TTC549 (cell line): Measurements from ENCODE around the gene ZNF792.
"Not testable (repeated sequence)": the region's sequence is repeated elsewhere in the genome, so short reads cannot be mapped to it uniquely, and the experiment has no call there.

Source experiments
- FAIRE-seq: peaks from 2 replicates; lab custom pipeline; 2012; peaks lifted over from hg19 to GRCh38; lab: Jason Lieb, UNC

Gene ZNF792

DNA sequence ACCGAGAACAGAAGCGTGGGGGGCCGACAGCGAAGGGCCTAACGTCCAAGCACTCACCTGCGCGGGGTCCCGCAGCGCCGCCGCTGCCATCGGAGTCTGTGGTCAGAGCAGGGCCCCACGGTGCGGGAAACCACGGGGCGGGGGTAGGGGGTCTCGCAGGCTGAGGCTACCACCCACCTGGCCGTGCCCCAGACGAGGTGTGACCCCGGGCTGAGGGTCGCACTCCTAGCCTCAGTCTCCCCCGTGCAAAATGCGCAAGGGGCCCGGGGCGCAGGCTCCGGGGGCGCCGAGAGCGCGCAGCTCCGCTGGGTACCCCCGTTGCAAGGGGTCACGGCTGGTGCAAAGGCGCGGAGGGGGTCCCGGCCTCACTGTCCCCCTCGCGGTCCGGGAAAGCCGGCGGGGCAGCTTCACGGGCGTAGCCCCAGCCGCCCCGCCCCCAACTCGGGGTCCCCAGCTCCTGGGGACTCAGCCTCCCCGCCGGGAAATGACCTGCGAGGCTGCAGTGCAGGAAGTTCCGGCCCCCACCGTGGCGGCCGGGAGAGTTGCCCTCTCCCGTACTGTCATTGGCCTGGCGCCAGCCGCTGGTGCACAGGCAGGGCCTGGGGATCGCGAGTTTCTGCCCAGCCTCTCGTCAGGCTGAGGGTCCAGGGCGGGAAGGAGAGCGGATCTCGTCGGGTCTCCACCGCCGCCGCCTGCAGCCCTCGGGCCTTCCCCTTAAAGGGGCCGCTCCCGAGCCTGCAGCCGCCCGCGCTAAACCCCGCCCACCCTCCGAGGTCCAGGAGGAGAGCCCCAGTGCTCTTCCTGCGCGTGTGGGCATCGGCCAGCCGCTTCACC, at the start of gene ZNF792:
Gene ZNF792 (minus strand): TSS at position 657 of the 834 bp plus-strand sequence. CDS start 567 bp downstream, at position 90.
- no peak for FAIRE-seq

DNA sequence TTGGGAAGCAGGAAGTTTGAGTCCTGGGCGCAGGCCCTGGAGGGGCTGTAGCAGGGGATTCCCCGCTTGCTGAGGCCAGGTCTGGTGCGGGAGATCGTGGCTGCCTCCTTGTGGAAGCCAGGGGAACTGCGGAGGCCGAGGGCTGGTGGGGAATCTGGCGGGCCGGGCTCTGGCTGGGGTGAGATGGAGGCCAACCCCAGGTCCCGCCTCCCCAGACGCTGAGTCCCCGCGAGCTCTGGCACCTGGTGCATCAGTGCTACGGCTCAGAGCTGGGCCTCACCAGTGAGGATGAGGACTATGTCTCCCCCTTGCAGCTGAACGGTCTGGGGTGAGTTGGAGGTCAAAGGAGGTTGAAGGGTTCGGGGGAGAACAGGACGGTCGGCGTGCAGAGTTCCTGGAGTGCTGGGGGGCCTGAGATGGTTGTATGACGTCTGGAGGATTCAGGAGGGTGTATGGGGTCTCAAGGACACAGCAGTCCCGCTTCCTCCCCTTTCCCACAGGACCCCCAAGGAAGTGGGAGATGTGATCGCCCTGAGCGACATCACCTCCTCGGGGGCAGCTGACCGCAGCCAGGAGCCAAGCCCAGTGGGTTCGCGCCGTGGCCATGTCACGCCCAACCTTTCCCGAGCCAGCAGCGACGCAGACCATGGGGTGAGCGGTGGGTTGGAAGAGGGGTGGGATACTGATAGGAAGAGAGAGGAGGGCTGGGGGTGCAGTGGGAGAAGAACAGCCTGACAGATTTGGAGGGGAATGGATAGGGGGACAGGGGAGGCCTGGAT, 49.2 kb upstream of the ZNF792 start:
- FAIRE-seq, result no peak

DNA sequence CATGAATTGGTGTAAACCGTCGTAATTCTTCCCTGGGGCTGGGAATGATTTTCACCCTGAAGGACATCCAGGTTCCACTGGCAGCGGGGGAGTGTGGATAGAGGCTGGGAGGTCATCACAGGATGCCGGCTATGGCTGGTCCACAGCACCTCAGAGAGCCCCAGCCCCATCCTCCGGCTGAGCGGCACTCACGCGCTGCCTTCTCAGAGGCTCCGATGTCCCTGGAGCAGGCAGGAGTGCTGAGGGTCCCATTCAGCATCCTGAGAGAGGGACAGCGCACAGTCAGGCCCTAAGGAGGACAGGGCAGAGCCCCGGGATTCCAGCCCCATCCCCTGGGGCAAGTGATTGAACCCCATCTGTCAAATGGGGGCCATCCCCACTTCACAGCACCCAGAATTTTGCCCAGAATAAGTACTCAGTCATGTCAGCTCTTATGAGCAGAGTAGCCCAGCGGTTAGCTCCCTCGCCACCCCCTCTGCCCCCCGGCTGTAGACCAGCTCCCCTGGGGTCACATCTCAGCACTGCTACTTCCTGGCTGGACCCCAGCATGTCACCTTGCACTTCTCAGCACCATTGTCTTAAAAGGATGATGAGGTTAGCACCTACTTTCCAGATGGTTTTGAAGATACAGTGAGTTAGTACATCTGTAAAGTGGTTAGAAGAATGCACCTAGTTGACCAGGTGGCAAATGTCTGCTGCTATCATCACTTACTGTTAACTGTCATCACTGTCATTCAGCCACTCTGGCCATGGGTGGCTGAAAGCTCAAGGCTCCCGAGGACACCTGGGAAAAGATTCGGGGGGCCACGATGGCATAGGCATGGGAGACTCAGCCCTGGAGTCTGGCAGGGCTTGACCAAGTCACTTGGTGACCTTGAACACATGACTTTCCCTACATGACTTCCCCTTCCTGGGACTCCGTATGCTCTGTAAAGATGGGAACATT, 48.0 kb upstream of the ZNF792 start:
- FAIRE-seq, result no peak

DNA sequence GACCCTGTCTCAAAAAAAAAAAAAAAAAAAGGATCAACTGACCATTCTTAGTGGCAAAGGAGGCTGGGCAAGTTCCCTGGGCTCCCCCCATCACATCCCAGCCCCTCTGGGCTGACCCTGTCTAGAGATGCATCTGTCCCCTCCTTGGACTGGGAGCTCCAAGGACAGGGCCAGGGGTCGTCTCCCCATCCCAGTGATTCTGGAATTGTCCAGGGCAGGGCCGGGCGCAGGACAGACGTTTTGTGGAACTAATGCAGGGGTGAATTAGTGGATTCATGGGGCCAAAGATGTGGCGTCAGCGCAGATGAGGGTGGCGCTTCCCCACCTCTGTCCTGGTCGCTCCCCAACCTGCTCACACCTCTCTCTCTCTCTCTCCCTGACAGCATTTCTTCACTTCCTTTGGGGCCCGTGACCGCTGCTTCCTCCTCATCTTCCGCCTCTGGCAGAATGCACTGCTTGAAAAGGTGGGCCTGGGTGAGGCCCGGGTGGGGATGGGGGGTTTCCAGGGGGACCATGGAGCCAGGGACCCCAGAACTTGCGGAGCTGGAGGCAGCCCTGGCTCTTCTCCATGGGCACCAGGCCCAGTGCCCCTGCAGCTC, 47.2 kb upstream of the ZNF792 start:
- no peak for FAIRE-seq

DNA sequence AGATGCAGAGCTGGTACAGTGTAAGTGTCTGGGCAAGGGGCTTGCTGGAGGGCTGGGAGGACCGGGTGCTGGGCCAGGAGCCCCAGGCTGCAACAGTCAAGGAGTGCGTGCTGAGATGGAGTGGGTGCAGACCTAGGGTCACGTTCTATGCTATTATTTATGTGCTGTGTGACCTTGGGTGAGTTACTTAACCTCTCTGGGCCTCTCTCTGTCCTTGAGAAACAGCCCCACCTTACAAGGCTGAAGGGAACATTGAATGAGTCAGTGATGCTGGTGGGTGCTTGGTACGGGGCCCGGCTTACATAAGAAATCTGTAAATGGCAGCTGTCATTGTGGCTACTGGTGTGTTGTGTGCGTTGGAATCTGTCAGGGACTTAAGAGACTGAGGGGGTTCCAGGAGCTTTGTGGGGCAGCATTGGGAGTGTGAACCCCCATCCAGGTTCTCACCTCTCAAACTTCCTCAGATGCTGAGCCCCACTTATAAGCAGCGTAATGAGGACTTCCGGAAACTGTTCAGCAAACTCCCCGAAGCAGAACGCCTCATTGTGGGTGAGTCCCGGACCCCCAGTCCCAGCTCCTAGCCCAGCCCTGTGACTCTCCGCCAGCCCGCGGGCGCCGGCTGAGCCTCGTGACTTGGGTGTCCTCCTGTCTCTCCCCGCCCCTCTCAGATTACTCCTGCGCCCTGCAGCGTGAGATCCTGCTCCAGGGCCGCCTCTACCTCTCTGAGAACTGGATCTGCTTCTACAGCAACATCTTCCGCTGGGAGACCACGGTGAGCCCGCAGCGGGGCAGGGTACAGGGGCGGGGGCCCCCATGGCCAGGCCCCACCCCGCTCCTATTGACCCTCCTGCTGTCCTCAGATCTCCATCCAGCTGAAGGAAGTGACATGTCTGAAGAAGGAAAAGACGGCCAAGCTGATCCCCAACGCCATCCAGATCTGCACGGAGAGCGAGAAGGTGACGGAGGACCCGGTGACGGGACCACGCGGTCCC, 45.7 kb upstream of the ZNF792 start:
- FAIRE-seq, result no peak

DNA sequence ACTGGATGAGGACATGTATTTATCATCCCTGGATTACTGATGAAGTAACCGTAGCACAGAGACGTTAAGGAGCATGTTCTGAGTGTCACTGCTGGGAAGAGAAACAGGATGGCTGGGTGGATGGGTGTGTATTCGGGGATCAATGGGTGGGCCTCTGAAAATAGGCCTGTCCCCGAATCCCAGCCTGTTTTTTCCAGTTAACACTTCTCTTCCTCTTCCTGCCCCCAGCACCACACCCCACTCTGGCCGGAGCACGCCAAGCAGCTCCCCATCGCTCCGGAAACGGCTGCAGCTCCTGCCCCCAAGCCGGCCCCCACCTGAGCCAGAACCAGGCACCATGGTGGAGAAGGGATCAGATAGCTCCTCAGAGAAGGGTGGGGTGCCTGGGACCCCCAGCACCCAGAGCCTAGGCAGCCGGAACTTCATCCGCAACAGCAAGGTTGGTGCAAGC, 44.9 kb upstream of the ZNF792 start:
- FAIRE-seq, result no peak

DNA sequence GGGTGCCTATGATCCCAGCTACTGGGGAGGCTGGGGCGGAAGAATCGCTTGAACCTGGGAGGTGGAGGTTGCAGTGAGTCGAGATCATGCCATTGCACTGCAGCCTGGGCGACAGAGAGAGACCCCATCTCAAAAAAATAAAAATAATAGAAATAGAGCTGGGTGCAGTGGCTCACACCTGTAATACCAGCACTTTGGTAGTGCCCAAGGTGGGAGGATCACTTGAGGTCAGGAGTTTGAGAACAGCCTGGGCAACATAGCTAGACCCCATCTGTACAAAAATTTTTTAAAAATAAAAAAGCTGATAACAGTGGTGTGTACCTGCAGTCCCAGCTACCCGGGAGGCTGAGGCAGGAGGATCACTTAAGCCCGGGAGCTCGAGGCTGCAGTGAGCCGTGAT, 43.4 kb upstream of the ZNF792 start:
- FAIRE-seq, result not testable (repeated sequence)

DNA sequence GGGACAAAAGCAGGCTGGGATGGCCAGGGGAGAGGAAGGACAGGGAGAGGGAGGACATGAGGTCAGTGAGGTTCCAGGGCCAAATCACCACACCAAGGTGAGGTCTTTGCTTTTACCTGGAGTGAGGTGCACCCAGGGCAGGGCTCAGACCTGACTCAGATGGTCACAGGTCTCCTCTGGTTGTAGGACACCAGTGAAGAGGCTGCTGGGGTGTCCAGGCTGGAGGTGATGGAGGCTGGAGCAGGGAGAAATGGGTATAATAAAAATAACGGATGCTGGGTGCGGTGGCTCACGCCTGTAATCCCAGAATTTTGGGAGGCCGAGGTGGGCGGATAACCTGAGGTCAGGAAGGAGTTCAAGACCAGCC, 43.0 kb upstream of the ZNF792 start:
- no peak for FAIRE-seq

DNA sequence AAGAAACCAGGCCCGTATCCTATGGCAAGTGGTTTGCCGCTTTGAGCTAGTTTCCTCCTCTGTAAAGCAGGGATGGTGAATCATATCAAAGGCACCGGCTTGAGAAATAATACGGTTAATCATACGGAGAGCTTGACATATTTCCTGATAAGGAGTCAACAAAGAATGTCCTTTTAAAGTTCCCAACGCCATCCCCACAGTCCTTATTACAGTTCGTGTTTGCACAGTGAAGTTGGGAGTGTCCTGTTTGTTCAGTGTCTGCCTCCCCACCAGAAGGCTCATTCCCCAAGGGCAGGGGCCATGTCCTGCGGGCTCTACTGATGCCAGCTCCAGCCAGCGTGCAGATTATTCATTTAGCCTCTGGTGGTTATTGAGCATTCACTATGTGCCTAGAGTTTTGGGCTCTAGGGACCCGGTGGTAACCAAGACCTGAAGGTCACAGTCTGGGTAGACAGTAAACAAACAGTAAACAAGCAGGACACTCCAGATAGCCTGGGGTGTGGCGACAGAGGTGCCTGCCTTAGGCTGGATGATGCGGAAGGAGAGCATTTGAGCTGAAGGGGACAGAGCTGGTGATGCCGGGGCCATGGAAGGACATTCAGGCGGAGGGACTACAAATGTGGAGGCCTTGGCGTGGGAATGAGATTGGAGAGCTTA, 42.4 kb upstream of the ZNF792 start:
- FAIRE-seq, result no peak

DNA sequence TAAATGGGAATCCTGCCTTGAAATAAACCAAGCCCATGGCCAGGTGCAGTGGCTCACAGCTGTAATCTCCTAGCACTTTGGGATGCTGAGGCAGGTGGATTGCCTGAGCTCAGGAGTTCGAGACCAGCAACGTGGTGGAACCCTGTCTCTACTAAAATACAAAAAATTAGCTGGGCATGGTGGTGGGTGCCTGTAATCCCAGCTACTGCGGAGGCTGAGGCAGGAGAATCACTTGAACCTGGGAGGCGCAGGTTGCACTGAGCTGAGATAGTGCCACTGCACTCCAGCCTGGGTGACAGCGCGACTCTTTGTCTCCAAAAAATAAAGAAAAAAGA, 41.9 kb upstream of the ZNF792 start:
- not testable (repeated sequence) for FAIRE-seq

DNA sequence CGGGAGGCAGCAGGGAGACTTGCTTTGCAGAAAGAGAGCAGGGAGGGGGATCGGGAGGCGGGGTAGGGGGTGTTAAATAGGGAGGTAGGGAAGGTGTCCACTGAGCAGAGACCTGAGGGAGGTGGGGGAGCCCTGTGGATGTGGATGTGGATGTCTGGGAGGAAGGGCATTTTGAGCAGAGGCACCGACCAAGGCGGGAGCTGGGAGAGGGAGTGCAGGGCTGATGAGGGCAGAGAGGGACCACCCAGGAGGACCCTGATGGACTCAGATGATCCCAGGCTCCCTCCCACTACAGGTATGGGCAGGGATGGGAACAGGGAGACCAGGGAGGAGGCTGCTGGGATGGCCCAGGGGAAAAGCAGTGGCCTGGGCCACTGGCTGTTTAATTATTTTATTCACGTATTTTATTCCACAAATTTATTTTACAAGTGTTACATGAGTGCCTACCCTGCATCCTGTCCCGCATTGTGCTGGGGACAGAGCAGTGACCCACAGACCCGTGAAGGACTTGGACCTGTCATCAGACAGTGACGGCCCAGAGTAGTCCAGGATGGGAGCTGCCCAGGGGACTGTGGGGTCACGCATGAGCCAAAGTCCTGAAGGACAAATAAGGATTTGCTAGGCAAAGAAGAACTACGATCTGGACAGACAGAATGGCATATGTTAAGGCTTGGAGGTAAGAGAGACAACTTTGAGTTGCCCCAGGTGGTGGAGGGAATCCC, 41.4 kb upstream of the ZNF792 start:
- FAIRE-seq, result no peak

DNA sequence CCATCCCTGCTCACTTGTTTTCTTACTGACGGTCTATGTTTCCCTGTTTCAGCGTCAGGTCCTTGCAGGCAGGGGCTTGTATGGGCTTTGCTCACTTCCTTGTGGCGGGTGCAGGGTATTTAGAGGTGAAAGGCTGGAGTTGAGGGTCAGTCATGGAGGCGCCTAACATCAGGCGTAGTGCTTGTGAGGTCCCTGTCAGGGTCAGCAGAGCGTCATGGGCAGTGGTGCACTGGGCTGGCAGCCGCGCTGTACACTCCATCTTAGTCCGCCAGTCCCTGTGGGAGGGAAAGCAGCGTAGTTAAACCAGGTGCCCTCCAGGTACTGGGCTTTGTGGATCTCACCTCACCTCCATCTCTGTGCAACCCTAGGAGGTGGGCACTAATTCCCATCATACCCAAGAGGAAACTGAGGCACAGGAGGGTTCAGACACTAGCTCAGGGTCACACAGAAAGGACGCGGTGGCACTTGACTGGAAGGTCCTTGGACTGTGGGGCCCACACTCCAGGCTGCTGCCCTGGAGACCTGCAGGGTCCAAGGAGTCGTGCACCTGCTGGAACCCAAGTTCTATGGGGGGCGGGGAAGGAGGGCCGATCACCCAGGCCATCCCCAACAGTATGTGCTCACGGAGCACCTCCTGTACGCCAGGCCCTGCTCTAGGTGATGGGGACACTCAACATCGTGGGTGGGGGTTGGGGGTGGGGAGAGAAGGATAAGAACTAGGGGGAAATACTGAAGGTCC, 40.7 kb upstream of the ZNF792 start:
- FAIRE-seq, result no peak

DNA sequence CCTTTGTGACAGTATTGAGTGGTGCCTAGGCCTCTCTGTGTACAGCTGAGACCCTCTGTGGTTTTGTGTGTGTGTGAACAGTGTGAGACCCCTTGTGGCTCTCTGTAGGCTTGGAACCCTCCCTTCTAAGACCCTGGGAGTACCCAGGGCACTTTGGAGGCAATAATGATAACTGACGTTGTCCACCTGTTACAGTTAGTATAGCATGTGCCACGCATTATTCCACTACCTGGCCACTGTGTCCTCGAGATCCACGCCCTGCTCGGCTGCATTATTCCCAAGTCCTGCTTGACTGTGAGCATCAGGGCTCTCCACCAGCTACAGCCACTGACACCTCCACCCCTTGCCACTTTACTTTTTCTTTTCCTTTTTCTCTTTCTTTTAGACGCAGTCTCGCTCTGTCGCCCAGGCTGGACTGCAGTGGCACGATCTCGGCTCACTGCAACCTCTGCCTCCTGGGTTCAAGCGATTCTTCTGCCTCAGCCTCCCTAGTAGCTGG, 38.1 kb upstream of the ZNF792 start:
- no peak for FAIRE-seq

DNA sequence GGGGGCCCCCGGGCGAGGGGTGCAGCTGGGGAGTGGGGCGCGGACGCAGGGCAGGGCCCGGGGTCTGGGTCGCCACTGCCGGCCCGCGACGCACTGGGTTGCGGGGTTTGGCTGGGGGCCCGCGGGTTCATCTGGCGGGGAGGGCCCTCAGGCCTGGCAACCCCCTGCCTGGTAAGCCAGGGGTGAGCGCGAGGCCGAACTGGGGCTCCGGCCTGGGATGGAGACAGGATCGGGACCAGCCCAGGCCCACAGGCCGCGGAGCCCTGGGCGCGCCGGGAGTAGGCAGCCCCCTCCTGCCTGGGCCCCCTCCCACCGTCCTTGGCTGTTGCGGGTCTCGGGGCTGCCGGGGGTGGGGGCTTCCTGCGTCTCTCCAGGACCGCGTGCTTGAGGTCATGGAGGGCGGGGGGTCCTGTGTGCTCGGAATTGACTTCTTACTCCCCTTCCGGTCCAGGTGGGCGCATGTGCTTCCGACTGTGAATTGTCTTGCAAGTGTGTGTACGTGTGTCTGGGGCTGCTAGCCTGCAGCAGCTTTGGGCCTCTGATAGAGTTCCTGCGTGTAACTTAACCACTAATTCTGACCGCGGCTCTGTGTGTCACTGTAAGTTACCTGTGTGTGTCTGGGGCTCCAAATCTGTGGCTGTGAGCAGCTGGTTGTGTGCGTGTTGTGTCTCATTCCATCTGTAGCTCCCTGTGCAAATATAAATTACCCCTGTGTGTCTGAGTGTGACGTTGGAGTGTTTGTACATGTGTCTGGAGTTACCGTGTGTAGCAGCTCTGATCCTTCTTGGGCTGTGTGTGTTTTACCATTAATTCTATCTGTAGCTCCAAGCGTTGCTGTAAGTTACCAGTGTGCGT, 36.8 kb upstream of the ZNF792 start:
- no peak for FAIRE-seq

DNA sequence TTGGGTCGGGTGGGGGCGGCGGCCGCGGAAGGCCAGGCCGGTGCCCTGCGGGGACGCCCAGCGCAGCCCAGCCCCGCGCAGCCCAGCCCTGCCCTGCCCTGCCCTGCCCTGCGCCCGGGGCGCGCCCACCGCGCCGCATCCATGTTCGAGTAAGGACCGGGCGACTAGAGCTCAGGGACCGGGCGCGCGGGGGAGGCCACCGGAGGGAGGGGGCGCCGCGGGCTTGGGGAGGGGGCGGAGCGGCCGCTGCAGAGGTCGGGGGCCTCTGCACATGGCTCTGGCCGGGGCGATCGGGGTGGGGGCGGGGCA, 36.3 kb upstream of the ZNF792 start:
- FAIRE-seq, result no peak

DNA sequence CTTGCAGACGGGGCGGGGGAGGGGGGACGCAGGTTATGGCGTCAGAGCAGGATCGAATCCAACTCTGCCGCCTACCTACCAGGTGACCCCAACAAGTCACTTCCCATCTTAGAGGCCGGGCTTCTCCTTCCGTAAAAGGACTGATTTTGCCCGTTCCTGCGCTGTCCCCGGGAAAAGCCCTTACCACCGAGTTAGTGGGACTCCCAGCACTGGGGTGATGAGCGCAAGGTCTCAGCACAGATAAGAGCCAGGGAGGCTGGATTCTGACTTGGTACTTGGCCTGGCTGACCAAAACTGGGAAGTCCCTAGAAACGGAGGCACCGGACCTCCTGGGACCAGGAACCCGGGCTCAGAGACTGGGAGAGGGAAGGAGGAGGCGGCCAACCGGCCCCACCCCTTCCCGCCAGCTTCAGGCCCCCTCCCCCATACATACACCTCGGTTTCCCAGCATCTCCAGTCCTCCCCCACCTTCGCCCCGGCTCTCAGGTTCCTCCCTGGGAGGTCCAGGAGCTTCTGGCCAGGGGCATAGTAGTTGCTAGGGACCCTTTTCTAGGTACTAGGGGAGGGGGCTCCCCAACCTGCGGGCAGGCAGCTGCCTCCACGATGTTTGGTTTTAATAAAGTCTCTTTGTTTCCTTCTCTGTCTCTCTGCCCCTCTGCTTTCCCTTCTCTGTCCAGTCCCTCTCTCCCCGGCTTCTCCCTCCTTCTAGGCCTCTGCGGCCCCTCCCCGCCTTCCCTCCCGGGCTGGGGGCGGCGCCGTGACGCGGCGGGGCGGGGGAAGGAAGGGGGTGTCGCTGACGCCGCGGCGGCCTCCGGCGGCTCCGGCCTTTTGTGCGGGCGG, 35.7 kb upstream of the ZNF792 start, which contains the start of gene GRAMD1A:
Gene GRAMD1A (plus strand): TSS at position 826 of the 840 bp plus-strand sequence. CDS start 156 bp downstream, outside the sequence.
- no peak for FAIRE-seq
